Natural killer cell (primary cell): ENCODE results near the gene VPS72. TPM values are rescaled to one million over a fixed set of nuclear protein-coding genes. Genes with fewer than 3 reads are reported as not detected.

Experiments
- ATAC-seq, 3 donors: fragments of 150-1000 bp in 2 of 3; fragments of 200-7000 bp in 1 of 3; cut with Tn5 transposase; 1 replicate in 1 of 3; 2 replicates in 2 of 3; pipeline ENCODE4 v1.10.0; 2021; ENCODE audit warnings: mild to moderate bottlenecking in 2 of 3, moderate library complexity in 2 of 3
- DNase-seq, 2 donors: peaks; one replicate each; pipeline versions ENCODE4 v3.0.0 to v3.0.0-alpha.2; 2013 to 2021; ENCODE audit warnings: mixed read lengths in 1 of 2
- H3K27ac ChIP-seq: one replicate; pipeline ENCODE4 v1.5.1; 2013; ENCODE audit warnings: mild to moderate bottlenecking, low read length
- H3K27me3 ChIP-seq: one replicate; pipeline ENCODE4 v1.6.1; 2013; ENCODE audit warnings: low read length; ENCODE audit not compliant: control insufficient read depth, insufficient read depth
- H3K36me3 ChIP-seq: one replicate; pipeline ENCODE4 v1.6.1; 2013; ENCODE audit warnings: low read length; ENCODE audit not compliant: control insufficient read depth, insufficient read depth
- H3K4me1 ChIP-seq: one replicate; pipeline ENCODE4 v1.6.1; 2013; ENCODE audit warnings: low read length; ENCODE audit not compliant: control insufficient read depth, insufficient read depth
- H3K4me3 ChIP-seq: one replicate; pipeline ENCODE4 v1.5.1; 2013; ENCODE audit warnings: low read length
- H3K9me3 ChIP-seq: one replicate; pipeline ENCODE4 v1.6.1; 2013; ENCODE audit warnings: low read length; ENCODE audit not compliant: control insufficient read depth, insufficient read depth
- H3K27ac Mint-ChIP-seq, 2 donors: one replicate each; pipeline ENCODE4 v1.8.0; 2022; ENCODE audit warnings: mild to moderate bottlenecking in 2 of 2, mixed read lengths in 2 of 2, moderate library complexity in 1 of 2
- H3K27me3 Mint-ChIP-seq, 2 donors: one replicate each; pipeline ENCODE4 v1.8.0; 2022; ENCODE audit warnings: low read depth in 2 of 2, mixed read lengths in 2 of 2
- H3K36me3 Mint-ChIP-seq: one replicate; pipeline ENCODE4 v1.8.0; 2022; ENCODE audit warnings: mixed read lengths
- H3K4me1 Mint-ChIP-seq, 2 donors: one replicate each; pipeline ENCODE4 v1.8.0; 2022; ENCODE audit warnings: mixed read lengths in 2 of 2
- H3K4me3 Mint-ChIP-seq: one replicate; pipeline ENCODE4 v1.8.0; 2022; ENCODE audit warnings: mild to moderate bottlenecking, moderate library complexity, mixed read lengths
- H3K9me3 Mint-ChIP-seq, 2 donors: one replicate each; pipeline ENCODE4 v1.8.0; 2022; ENCODE audit warnings: mixed read lengths in 2 of 2
- CTCF ChIP-seq: fragments of 200-600 bp; IDR thresholded peaks from one replicate; pipeline ENCODE4 v1.8.0; 2022; ENCODE audit warnings: antibody characterized with exemption
- WGBS: methylation state at CpG from one replicate; pipeline ENCODE4 v1.1.7; 2013; ENCODE audit warnings: missing lambda C conversion rate; ENCODE audit not compliant: insufficient coverage; 5-methylcytosine and 5-hydroxymethylcytosine counted together
- intact Hi-C: fragments of 100-400 bp; cut with micrococcal nuclease; formaldehyde crosslinking; loops from one replicate; pipeline ENCODE4 v1.14.2; 2022
- total RNA-seq, 4 donors: library from RNA; stranded (reverse); fragments of 120-200 nt in 1 of 4; gene quantifications; one replicate each; pipeline versions ENCODE4 v1.2.3 to v1.2.4, GENCODE V29; 2013 to 2022

VPS72 gene
- total RNA-seq, 3 donors from 2014 or later (not counting 1 experiment from before 2014, with no cell fraction given), result 26.2 to 45.1 (median 44.8) TPM

GRCh38 chr1:151146412-151147131, 43.4 kb downstream of the VPS72 start, which contains the start of gene SEMA6C:
TSS of gene SEMA6C (minus strand) at chr1:151146631. CDS start at chr1:151142621, 4,010 bp downstream.
- under 1% methylated on average over 61 of the region's 61 CpGs for WGBS
- Histone ChIP-seq H3K27me3 (peaks cover 7% of the 10 kb centered on the region), H3K36me3 (no peaks in the 10 kb centered on the region), H3K9me3 (no peaks in the 10 kb centered on the region), H3K27ac (no peak within 1 kb of the TSS), H3K4me3 (peak within 1 kb of the TSS; percentile 83), H3K4me1 (peaks cover 18% of the 10 kb centered on the region)
- DNase-seq (peak; percentile 85 to 91), ATAC-seq (peak; percentile 99 to 100 (median 100))
- Mint-ChIP-seq H3K4me1 (peaks cover 9 to 27% of the 10 kb centered on the region in 2 donors), H3K27ac (peak within 1 kb of the TSS; percentile 45 to 83), H3K36me3 (no peaks in the 10 kb centered on the region), H3K27me3 (peaks cover 0 to 8% of the 10 kb centered on the region in 2 donors), H3K9me3 (no peaks in the 10 kb centered on the region), H3K4me3 (peak within 1 kb of the TSS; percentile 92)
- intact Hi-C loops, result no loop called here
- TF ChIP-seq CTCF, result no peak

- Histone ChIP-seq H3K27ac (no peak overlapping the region), H3K4me1 (peaks cover 18% of the 10 kb centered on the region), H3K9me3 (no peaks in the 10 kb centered on the region), H3K4me3 (peak overlapping the region; percentile 83), H3K36me3 (no peaks in the 10 kb centered on the region), H3K27me3 (peaks cover 7% of the 10 kb centered on the region)
- Mint-ChIP-seq H3K9me3 (no peaks in the 10 kb centered on the region), H3K4me1 (peaks cover 9 to 27% of the 10 kb centered on the region in 2 donors), H3K36me3 (no peaks in the 10 kb centered on the region), H3K27me3 (peaks cover 0 to 8% of the 10 kb centered on the region in 2 donors), H3K4me3 (peak overlapping the region; percentile 92), H3K27ac (peak overlapping the region in 1 of 2 donors; percentile 83)
- DNase-seq, result no peak
- under 1% methylated on average over 26 of the region's 26 CpGs for WGBS
- ATAC-seq, result peak in 1 of 3 donors; percentile 3
- no peak for TF ChIP-seq CTCF
- intact Hi-C loops, result no loop called here
Measured at GRCh38 chr1:151146072-151146411, 44.0 kb downstream of the VPS72 start.

- H3K36me3 ChIP-seq, result no peaks in the 10 kb centered on the region
- H3K9me3 ChIP-seq, result no peaks in the 10 kb centered on the region
- Mint-ChIP-seq H3K4me3 (peak overlapping the region; percentile 92), H3K27ac (no peak overlapping the region), H3K4me1 (peaks cover 9 to 27% of the 10 kb centered on the region in 2 donors), H3K27me3 (peaks cover 0 to 8% of the 10 kb centered on the region in 2 donors), H3K36me3 (no peaks in the 10 kb centered on the region), H3K9me3 (no peaks in the 10 kb centered on the region)
- peaks cover 7% of the 10 kb centered on the region for H3K27me3 ChIP-seq
- TF ChIP-seq CTCF, result no peak
- intact Hi-C loops, result no loop called here
- no peak overlapping the region for H3K27ac ChIP-seq
- DNase-seq (peak in 1 of 2 donors; percentile 55), ATAC-seq (no peak)
- 36% methylated on average over 43 of the region's 43 CpGs for WGBS
- H3K4me3 ChIP-seq, result peak overlapping the region; percentile 83
- peaks cover 18% of the 10 kb centered on the region for H3K4me1 ChIP-seq
Measured at GRCh38 chr1:151145304-151146071, 44.5 kb downstream of the VPS72 start.
